NCI-H345 (cell line): ENCODE data around the gene BAHCC1.

Experiments used
- DNase-seq: peaks from one replicate; lab custom pipeline; 2025; lab: John Stamatoyannopoulos, UW

Gene BAHCC1

DNA sequence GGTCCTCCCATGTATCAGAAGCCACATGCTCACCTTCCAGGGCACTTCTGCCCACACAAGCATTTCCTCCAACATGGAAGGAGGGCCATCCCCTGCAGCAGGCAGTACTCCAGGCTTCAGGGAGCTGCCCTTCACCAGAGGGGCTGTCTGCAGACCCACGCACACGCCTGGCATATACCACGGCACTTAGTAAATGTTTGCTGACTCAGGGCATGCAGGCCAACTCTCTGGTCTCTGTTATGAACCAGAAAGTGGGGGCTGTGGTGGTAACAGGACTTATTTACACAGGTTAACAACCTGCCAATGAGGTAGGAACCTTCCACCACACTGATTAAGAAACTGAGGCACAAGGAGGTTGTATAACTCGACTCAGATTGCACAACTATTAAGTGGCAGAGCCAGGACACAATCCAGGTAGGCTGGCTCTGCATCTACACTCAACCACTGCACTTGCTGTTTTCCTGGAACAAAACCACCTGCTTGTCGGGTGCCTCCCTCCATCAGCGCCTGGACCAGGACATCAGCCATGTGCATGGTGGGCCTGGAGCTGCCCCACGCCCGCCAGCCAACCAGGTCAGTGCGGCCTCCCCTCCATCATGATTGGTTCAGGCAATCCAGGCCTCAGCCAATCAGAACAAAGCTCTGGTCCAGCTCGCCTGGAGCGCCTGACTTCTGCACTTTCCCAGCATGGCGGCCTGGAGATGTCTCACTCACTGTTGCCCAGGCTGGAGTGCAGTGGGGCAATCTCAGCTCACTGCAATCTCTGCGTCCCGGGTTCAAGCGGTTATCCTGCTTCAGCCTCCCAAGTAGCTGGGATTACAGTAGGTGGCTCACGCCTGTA, 98.2 kb downstream of the BAHCC1 start:
- no peak for DNase-seq

GRCh38 chr17:81494626-81495377, 99.5 kb downstream of the BAHCC1 start:
- peak; percentile 35 for DNase-seq

- DNase-seq: no peak
Measured at GRCh38 chr17:81498953-81499600, 103.8 kb downstream of the BAHCC1 start.

DNA sequence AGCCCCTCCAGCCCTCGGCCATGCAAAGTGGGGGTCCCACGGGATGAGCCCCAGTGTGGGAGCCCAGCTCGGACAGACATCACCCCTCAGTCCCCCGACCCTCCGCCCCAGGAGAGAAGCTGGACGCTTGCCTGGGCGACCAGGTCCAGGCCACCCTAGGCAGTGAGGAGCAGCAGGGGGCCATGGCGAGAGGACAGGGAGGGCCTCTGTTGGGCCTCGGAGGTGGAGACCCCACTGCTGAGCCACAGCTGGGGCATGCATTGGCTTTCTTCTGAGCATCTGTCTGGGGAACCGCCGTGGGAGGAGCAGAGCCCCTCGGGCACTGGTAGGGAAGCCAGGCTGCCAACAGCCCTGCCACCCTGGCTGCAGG, 104.3 kb downstream of the BAHCC1 start:
- DNase-seq: no peak

DNA sequence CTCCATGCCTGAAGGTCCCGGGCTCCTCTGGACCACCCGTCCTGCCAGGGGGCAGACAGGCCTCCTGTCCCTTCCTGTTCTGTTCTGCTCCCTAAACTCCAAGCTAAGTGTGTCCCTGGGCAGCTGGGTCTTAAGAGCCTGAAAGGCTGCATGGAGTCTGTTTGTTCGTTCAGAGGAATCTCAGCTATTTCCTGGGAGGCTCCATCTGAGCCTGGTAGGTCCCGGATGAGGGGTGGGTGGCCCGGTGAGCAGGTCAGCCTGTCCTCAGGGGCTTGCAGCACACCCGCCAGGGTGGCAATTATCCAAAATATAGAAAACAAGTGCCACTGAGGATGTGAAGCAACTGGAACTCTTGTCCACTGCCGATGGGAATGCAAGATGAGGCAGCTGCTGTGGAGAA, 104.8 kb downstream of the BAHCC1 start:
- no peak for DNase-seq

GRCh38 chr17:81502471-81503017, 107.3 kb downstream of the BAHCC1 start:
- no peak for DNase-seq

- DNase-seq: no peak
Measured at GRCh38 chr17:81503619-81504018, 108.4 kb downstream of the BAHCC1 start.

- no peak for DNase-seq
Measured at GRCh38 chr17:81508639-81509206, 113.5 kb downstream of the BAHCC1 start.

GRCh38 chr17:81509207-81509971, 114.1 kb downstream of the BAHCC1 start:
- DNase-seq: peak; percentile 49

DNA sequence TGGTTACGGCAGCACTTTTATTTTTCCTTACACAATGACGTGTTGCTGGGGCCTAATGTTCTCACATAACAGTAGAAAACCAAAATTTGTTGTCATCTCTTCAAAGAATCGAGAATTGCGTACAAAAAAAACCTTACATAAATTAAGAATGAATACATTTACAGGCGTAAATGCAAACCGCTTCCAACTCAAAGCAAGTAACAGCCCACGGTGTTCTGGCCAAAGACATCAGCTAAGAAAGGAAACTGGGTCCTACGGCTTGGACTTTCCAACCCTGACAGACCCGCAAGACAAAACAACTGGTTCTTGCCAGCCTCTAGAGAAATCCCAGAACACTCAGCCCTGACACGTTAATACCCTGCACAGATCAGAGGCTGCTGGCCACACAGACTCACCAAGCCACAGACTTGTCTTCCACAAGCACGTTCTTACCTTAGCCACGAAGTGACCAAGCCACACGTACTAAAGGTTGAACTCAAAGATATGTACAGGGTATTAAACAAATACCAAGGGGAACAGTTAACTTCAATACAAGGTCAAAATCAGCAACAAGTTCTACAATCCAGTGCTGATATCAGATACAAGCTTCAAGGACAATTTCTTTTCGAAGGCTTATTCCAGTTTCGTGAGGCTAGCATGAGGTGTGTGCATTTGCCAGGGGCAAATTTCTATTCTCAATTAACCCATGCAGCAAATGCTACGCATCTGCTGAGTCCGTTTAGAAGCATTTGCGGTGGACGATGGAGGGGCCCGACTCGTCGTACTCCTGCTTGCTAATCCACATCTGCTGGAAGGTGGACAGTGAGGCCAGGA, 114.9 kb downstream of the BAHCC1 start:
- DNase-seq: no peak

GRCh38 chr17:81510785-81511553, 115.7 kb downstream of the BAHCC1 start:
- DNase-seq: no peak

- DNase-seq: no peak
Measured at GRCh38 chr17:81511554-81511803, 116.2 kb downstream of the BAHCC1 start.

DNA sequence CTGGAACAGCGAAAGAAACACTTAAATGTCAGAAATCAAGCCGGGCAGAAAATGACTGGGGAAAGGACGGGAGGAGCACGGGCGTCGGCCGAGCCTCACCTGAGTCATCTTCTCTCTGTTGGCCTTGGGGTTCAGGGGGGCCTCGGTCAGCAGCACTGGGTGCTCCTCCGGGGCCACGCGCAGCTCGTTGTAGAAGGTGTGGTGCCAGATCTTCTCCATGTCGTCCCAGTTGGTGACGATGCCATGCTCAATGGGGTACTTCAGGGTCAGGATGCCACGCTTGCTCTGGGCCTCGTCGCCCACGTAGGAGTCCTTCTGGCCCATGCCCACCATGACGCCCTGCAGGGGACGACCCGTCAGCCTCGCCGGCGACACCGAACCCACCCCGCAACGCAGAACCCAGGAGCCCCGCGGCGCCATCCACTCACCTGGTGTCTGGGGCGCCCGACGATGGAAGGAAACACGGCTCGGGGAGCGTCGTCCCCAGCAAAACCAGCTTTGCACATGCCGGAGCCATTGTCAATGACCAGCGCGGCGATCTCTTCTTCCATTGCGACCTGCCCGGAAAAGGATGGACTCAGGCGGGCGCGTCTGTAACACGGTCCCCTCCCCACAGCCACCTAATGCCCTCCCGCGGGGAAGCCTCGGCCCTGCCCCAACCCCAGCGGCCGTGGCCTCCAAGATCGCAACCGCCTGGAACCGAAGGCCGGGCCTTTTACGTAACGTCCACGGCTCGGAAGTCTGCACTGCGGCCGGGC, 116.7 kb downstream of the BAHCC1 start:
- DNase-seq: no peak

DNA sequence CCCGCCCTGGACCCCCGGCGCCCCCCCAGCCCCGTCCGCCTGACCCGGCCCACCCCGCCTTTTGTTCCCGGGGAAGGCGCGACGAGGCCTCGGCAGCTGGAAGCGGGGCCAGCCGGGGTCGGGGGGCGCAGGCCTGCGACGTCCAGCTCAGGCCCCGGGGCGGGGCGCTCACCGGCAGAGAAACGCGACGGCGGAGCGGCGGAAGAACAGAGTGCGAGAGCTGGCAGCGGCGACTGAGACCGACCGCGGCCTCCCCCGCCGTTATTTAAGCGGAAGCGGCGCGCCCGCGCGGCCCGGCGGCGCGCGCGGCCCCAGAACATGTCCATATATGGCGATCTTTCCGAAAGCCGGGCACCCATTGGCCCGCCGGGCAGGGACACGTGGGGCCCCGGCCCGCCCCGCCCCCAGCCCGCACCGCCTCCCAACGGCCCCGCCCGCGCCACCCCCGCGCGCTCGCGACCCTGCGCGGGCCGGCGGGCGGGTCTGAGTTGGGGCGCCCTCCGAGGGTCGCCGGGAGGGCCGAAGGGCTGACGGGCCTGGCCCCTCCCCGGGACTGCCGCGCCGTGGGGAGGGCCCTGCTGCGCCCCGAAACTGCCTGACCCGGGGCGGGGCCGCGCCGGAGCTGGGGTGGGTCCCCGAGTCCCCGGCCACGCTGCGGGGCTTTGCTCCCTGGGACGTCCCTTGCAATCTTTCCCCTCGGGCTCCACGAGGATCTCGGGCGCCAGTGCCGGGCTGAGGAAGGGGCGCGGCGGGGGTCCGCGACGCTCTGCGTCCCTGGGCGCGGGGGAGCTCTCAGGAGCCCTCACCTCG, 117.5 kb downstream of the BAHCC1 start, which contains the start of gene ACTG1:
ACTG1 (minus strand) TSS at position 238 of the 810 bp plus-strand sequence. CDS start 445 bp downstream, outside the sequence.
- peak; percentile 97 for DNase-seq

- peak; percentile 83 for DNase-seq
Measured at GRCh38 chr17:81513372-81513752, 118.1 kb downstream of the BAHCC1 start.

GRCh38 chr17:81513753-81514488, 118.7 kb downstream of the BAHCC1 start:
- peak; percentile 77 for DNase-seq

GRCh38 chr17:81514489-81514738, 119.2 kb downstream of the BAHCC1 start:
- no peak for DNase-seq
